ENCODE data around the gene PARP1.

DNA sequence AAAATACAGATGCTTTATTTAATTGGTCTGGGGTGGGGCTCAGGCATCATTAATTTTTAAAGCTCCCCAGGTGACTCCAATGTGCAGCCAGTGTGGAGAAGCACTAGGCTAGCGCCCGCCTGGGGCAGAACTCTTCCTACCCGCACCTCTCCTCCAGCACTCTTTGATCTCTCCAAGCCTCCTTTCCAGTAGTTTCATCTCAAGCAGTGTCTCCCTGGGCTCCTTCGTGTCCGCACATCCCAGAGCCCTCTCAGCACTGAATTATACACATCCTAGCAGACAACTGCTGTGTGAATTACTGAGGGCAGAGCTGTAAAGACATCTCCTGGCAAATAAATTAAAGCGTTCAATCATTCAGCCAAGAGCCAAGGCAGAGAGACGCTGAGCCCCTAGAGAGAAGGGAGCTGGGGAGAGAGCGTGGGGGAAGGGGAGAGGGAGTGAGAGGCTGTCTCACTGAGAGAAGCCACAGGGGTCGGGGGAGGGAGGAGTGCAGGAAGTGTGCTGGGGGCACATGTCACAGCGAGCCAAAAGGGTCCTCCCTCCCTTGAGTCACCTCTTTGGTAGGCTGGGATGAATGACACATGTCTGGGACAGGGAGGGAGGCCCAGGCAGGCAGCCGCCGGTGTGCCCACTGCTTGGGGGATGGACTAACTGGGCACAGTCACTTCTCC, 21.0 kb upstream of the PARP1 start:
- TF ChIP-seq POLR2A (IDR thresholded peaks at IDR 0.05) = no peak
- TF ChIP-seq, protein P1, sequence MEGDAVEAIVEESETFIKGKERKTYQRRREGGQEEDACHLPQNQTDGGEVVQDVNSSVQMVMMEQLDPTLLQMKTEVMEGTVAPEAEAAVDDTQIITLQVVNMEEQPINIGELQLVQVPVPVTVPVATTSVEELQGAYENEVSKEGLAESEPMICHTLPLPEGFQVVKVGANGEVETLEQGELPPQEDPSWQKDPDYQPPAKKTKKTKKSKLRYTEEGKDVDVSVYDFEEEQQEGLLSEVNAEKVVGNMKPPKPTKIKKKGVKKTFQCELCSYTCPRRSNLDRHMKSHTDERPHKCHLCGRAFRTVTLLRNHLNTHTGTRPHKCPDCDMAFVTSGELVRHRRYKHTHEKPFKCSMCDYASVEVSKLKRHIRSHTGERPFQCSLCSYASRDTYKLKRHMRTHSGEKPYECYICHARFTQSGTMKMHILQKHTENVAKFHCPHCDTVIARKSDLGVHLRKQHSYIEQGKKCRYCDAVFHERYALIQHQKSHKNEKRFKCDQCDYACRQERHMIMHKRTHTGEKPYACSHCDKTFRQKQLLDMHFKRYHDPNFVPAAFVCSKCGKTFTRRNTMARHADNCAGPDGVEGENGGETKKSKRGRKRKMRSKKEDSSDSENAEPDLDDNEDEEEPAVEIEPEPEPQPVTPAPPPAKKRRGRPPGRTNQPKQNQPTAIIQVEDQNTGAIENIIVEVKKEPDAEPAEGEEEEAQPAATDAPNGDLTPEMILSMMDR (IDR thresholded peaks at IDR 0.05) = no peak

Measured in lower leg skin (tissue), 3 donors.